ENCODE results near the gene PCCB. TPM values are rescaled to one million over a fixed set of nuclear protein-coding genes. Genes with fewer than 3 reads are reported as not detected.
A peak's percentile ranks its signal among the peaks of the same experiment; 100 is the strongest.

Gene PCCB
- total and polyA plus RNA-seq, 5 donors from 2014 or later = 10.5 to 27.9 (median 21.6) TPM

DNA sequence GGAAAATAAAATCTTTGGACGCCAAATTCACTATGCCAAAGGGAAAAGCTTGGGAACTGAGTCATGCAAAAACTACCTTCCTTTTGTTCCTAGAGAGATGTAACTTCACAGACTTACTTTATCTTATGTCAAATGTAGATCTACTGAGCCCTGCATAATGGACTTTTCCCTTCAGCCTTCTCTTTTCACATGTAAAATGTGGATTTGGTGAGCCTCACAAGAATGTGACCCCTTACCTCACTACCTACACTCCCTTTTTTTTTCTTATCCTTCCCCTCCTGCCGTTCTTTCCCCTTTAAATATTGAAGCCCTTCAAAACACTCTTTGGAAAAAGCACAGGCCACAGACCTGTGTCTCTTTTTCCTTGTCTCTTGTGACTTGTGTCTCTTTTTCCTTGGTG is 14.0 kb upstream of the PCCB start:
- Mint-ChIP-seq H3K36me3 (no peaks in the 10 kb centered on the region), H3K27ac (no peak overlapping the region), H3K4me1 (no peaks in the 10 kb centered on the region), H3K9me3 (peaks cover 0 to 2% (median 0%) of the 10 kb centered on the region in 7 donors), H3K27me3 (peaks cover 28% of the 10 kb centered on the region), H3K4me3 (no peak overlapping the region)
- no peak for ATAC-seq (ENCODE audit: low read depth in 2 of 2)
- no peak overlapping the region for H3K4me3 ChIP-seq (ENCODE audit: low read depth, low read length)
- DNase-seq = no peak
- H3K27ac ChIP-seq (ENCODE audit: insufficient read depth, low read length, poor library complexity, severe bottlenecking) = no peak overlapping the region
- no peaks in the 10 kb centered on the region for H3K36me3 ChIP-seq (ENCODE audit: control insufficient read depth, insufficient read depth, low read length)
- no peaks in the 10 kb centered on the region for H3K4me1 ChIP-seq (ENCODE audit: control insufficient read depth, insufficient read depth, low read length, poor library complexity, severe bottlenecking)
- no peaks in the 10 kb centered on the region for H3K9me3 ChIP-seq (ENCODE audit: control insufficient read depth in 2 of 2, low read length in 2 of 2)
- peaks cover 2% of the 10 kb centered on the region for H3K27me3 ChIP-seq (ENCODE audit: control insufficient read depth, insufficient read depth, low read length)

GRCh38 chr3:136237103-136237502 is 13.0 kb upstream of the PCCB start:
- H3K4me1 ChIP-seq (ENCODE audit: control insufficient read depth, insufficient read depth, low read length, poor library complexity, severe bottlenecking) = no peaks in the 10 kb centered on the region
- H3K27me3 ChIP-seq (ENCODE audit: control insufficient read depth, insufficient read depth, low read length) = peaks cover 6% of the 10 kb centered on the region
- H3K36me3 ChIP-seq (ENCODE audit: control insufficient read depth, insufficient read depth, low read length) = no peaks in the 10 kb centered on the region
- no peak overlapping the region for H3K4me3 ChIP-seq (ENCODE audit: low read depth, low read length)
- Mint-ChIP-seq H3K9me3 (peaks cover 0 to 2% (median 0%) of the 10 kb centered on the region in 7 donors), H3K36me3 (no peaks in the 10 kb centered on the region), H3K27ac (no peak overlapping the region), H3K4me3 (no peak overlapping the region), H3K4me1 (no peaks in the 10 kb centered on the region), H3K27me3 (peaks cover 30% of the 10 kb centered on the region)
- ATAC-seq (ENCODE audit: low read depth in 2 of 2) = no peak
- H3K27ac ChIP-seq (ENCODE audit: insufficient read depth, low read length, poor library complexity, severe bottlenecking) = no peak overlapping the region
- no peak for DNase-seq
- no peaks in the 10 kb centered on the region for H3K9me3 ChIP-seq (ENCODE audit: control insufficient read depth in 2 of 2, low read length in 2 of 2)

- Histone ChIP-seq H3K9me3 (ENCODE audit: control insufficient read depth in 2 of 2, low read length in 2 of 2) (no peaks in the 10 kb centered on the region), H3K4me3 (ENCODE audit: low read depth, low read length) (no peak overlapping the region), H3K27ac (ENCODE audit: insufficient read depth, low read length, poor library complexity, severe bottlenecking) (no peak overlapping the region), H3K27me3 (ENCODE audit: control insufficient read depth, insufficient read depth, low read length) (peaks cover 6% of the 10 kb centered on the region), H3K36me3 (ENCODE audit: control insufficient read depth, insufficient read depth, low read length) (no peaks in the 10 kb centered on the region), H3K4me1 (ENCODE audit: control insufficient read depth, insufficient read depth, low read length, poor library complexity, severe bottlenecking) (no peaks in the 10 kb centered on the region)
- ATAC-seq (ENCODE audit: low read depth in 2 of 2) (no peak), DNase-seq (no peak)
- H3K27ac Mint-ChIP-seq = no peak overlapping the region
- no peaks in the 10 kb centered on the region for H3K36me3 Mint-ChIP-seq
- peaks cover 34% of the 10 kb centered on the region for H3K27me3 Mint-ChIP-seq
- no peak overlapping the region for H3K4me3 Mint-ChIP-seq
- peaks cover 0 to 2% (median 0%) of the 10 kb centered on the region in 7 donors for H3K9me3 Mint-ChIP-seq
- no peaks in the 10 kb centered on the region for H3K4me1 Mint-ChIP-seq
Observed at GRCh38 chr3:136237961-136238649, 12.0 kb upstream of the PCCB start.

GRCh38 chr3:136239094-136239493 is 11.0 kb upstream of the PCCB start:
- ATAC-seq (ENCODE audit: low read depth in 2 of 2) (no peak), DNase-seq (no peak)
- Mint-ChIP-seq H3K4me3 (no peak overlapping the region), H3K27ac (no peak overlapping the region), H3K4me1 (peaks cover 0 to 2% (median 0%) of the 10 kb centered on the region in 4 donors), H3K36me3 (no peaks in the 10 kb centered on the region), H3K27me3 (peaks cover 39% of the 10 kb centered on the region), H3K9me3 (peaks cover 0 to 2% (median 0%) of the 10 kb centered on the region in 7 donors)
- H3K36me3 ChIP-seq (ENCODE audit: control insufficient read depth, insufficient read depth, low read length) = no peaks in the 10 kb centered on the region
- no peaks in the 10 kb centered on the region for H3K4me1 ChIP-seq (ENCODE audit: control insufficient read depth, insufficient read depth, low read length, poor library complexity, severe bottlenecking)
- no peaks in the 10 kb centered on the region for H3K9me3 ChIP-seq (ENCODE audit: control insufficient read depth in 2 of 2, low read length in 2 of 2)
- no peak overlapping the region for H3K27ac ChIP-seq (ENCODE audit: insufficient read depth, low read length, poor library complexity, severe bottlenecking)
- no peak overlapping the region for H3K4me3 ChIP-seq (ENCODE audit: low read depth, low read length)
- H3K27me3 ChIP-seq (ENCODE audit: control insufficient read depth, insufficient read depth, low read length) = peaks cover 6% of the 10 kb centered on the region

- peaks cover 2% of the 10 kb centered on the region for H3K4me1 ChIP-seq (ENCODE audit: control insufficient read depth, insufficient read depth, low read length, poor library complexity, severe bottlenecking)
- H3K36me3 ChIP-seq (ENCODE audit: control insufficient read depth, insufficient read depth, low read length) = no peaks in the 10 kb centered on the region
- H3K4me3 Mint-ChIP-seq = no peak overlapping the region
- H3K27ac ChIP-seq (ENCODE audit: insufficient read depth, low read length, poor library complexity, severe bottlenecking) = no peak overlapping the region
- H3K27ac Mint-ChIP-seq = peak overlapping the region in 1 of 3 donors; percentile 44
- DNase-seq (no peak), ATAC-seq (ENCODE audit: low read depth in 2 of 2) (no peak)
- peaks cover 5% of the 10 kb centered on the region for H3K27me3 ChIP-seq (ENCODE audit: control insufficient read depth, insufficient read depth, low read length)
- H3K9me3 Mint-ChIP-seq = no peaks in the 10 kb centered on the region
- no peaks in the 10 kb centered on the region for H3K9me3 ChIP-seq (ENCODE audit: control insufficient read depth in 2 of 2, low read length in 2 of 2)
- no peak overlapping the region for H3K4me3 ChIP-seq (ENCODE audit: low read depth, low read length)
- peaks cover 16% of the 10 kb centered on the region for H3K27me3 Mint-ChIP-seq
- H3K36me3 Mint-ChIP-seq = no peaks in the 10 kb centered on the region
- H3K4me1 Mint-ChIP-seq = peaks cover 5 to 11% (median 7%) of the 10 kb centered on the region in 4 donors
Observed at GRCh38 chr3:136245691-136246090, 4.4 kb upstream of the PCCB start.

GRCh38 chr3:136247436-136247835 is 2.7 kb upstream of the PCCB start:
- Mint-ChIP-seq H3K4me3 (peak overlapping the region in 1 of 4 donors; percentile 51), H3K27ac (peak overlapping the region in 1 of 3 donors; percentile 0), H3K9me3 (no peaks in the 10 kb centered on the region), H3K27me3 (peaks cover 5% of the 10 kb centered on the region), H3K36me3 (no peaks in the 10 kb centered on the region), H3K4me1 (peaks cover 9 to 24% (median 18%) of the 10 kb centered on the region in 4 donors)
- no peak for ATAC-seq (ENCODE audit: low read depth in 2 of 2)
- H3K27me3 ChIP-seq (ENCODE audit: control insufficient read depth, insufficient read depth, low read length) = no peaks in the 10 kb centered on the region
- no peaks in the 10 kb centered on the region for H3K9me3 ChIP-seq (ENCODE audit: control insufficient read depth in 2 of 2, low read length in 2 of 2)
- H3K4me1 ChIP-seq (ENCODE audit: control insufficient read depth, insufficient read depth, low read length, poor library complexity, severe bottlenecking) = peaks cover 9% of the 10 kb centered on the region
- no peak overlapping the region for H3K27ac ChIP-seq (ENCODE audit: insufficient read depth, low read length, poor library complexity, severe bottlenecking)
- no peak for DNase-seq
- H3K36me3 ChIP-seq (ENCODE audit: control insufficient read depth, insufficient read depth, low read length) = no peaks in the 10 kb centered on the region
- H3K4me3 ChIP-seq (ENCODE audit: low read depth, low read length) = no peak overlapping the region

GRCh38 chr3:136247855-136248590 is 2.1 kb upstream of the PCCB start:
- Histone ChIP-seq H3K36me3 (ENCODE audit: control insufficient read depth, insufficient read depth, low read length) (no peaks in the 10 kb centered on the region), H3K9me3 (ENCODE audit: control insufficient read depth in 2 of 2, low read length in 2 of 2) (no peaks in the 10 kb centered on the region), H3K27me3 (ENCODE audit: control insufficient read depth, insufficient read depth, low read length) (no peaks in the 10 kb centered on the region), H3K4me1 (ENCODE audit: control insufficient read depth, insufficient read depth, low read length, poor library complexity, severe bottlenecking) (peaks cover 9% of the 10 kb centered on the region), H3K4me3 (ENCODE audit: low read depth, low read length) (no peak overlapping the region), H3K27ac (ENCODE audit: insufficient read depth, low read length, poor library complexity, severe bottlenecking) (no peak overlapping the region)
- H3K36me3 Mint-ChIP-seq = no peaks in the 10 kb centered on the region
- DNase-seq = no peak
- peaks cover 5% of the 10 kb centered on the region for H3K27me3 Mint-ChIP-seq
- ATAC-seq (ENCODE audit: low read depth in 2 of 2) = no peak
- peak overlapping the region in 2 of 4 donors; percentile 34 to 51 for H3K4me3 Mint-ChIP-seq
- no peak overlapping the region for H3K27ac Mint-ChIP-seq
- peaks cover 9 to 24% (median 19%) of the 10 kb centered on the region in 4 donors for H3K4me1 Mint-ChIP-seq
- H3K9me3 Mint-ChIP-seq = no peaks in the 10 kb centered on the region
